ENCODE measurements around the gene CLK3. TPM values are rescaled to one million over a fixed set of nuclear protein-coding genes. Genes with fewer than 3 reads are reported as not detected.

Gene CLK3
- total and polyA plus RNA-seq, 2 of the 13 experiments (the other 11 are each of a cell fraction or from before 2014, with no cell fraction given) = 41.5 to 82.0 TPM

- TF ChIP-seq ONECUT2 (CRISPR knock-in tag; IDR thresholded peaks at IDR 0.05) = no peak
- TF ChIP-seq AFF4 (CRISPR knock-in tag; IDR thresholded peaks at IDR 0.05) = no peak
- no peak for TF ChIP-seq FOXO1 (CRISPR knock-in tag; IDR thresholded peaks at IDR 0.05)
- TF ChIP-seq PHB2 (IDR thresholded peaks at IDR 0.05; ENCODE audit: partially characterized antibody) = no peak
- no peak for TF ChIP-seq SMAD9 (CRISPR knock-in tag; IDR thresholded peaks at IDR 0.05)
- no peak for TF ChIP-seq AHR (CRISPR knock-in tag; IDR thresholded peaks at IDR 0.05)
Observed at GRCh38 chr15:74592222-74592621, 23.4 kb upstream of the CLK3 start (continued).

- BruUV-seq (replicated peaks) = no TSS peak
- Histone ChIP-seq H3K79me2 (ENCODE audit: insufficient read depth, low read length) (no peaks in the 10 kb centered on the region), H3K4me2 (ENCODE audit: low read depth, low read length) (no peak overlapping the region), H3K36me3 (replicated peaks in 1 of 2; ENCODE audit: control insufficient read depth in 1 of 2, insufficient read depth in 2 of 2, low read length in 2 of 2) (peaks cover 11 to 18% of the 10 kb centered on the region in 2 experiments; a peak in 3 of 5 replicates), H3K4me3 (replicated peaks in 1 of 3; ENCODE audit: insufficient read depth in 1 of 3, low read depth in 2 of 3, low read length in 3 of 3) (no peak overlapping the region), H3K9me3 (ENCODE audit: low read length) (no peaks in the 10 kb centered on the region), H3K9ac (ENCODE audit: insufficient read depth, low read depth, low read length) (no peak overlapping the region), H3K27me3 (ENCODE audit: control insufficient read depth in 1 of 2, insufficient read depth in 2 of 2, low read length in 2 of 2) (no peaks in the 10 kb centered on the region; a peak in 1 of 5 replicates), H3K27ac (ENCODE audit: extremely low read length, insufficient read depth, low read length) (peak overlapping the region; percentile 11), H4K20me1 (ENCODE audit: insufficient read depth, low read length) (no peaks in the 10 kb centered on the region), H3K4me1 (ENCODE audit: insufficient read depth, low read length) (peaks cover 22% of the 10 kb centered on the region), H2AFZ (ENCODE audit: low read length) (no peak overlapping the region)
- TF ChIP-seq MAX (IDR thresholded peaks at IDR 0.05) (peak; percentile 50; the same call in 1 of the 2 replicates), HNF4G (IDR thresholded peaks at IDR 0.05; ENCODE audit: borderline replicate concordance, low read depth, low read length) (0 out of 2 replicates have a peak, but pooled peaks have one; percentile 28), HNF4G (CRISPR knock-in tag; IDR thresholded peaks at IDR 0.05; ENCODE audit: borderline replicate concordance, low read depth) (no peak), ATF4 (CRISPR knock-in tag; IDR thresholded peaks at IDR 0.05) (no peak), ZNF687 (CRISPR knock-in tag; IDR thresholded peaks at IDR 0.05) (peak; percentile 56)
- ATAC-seq (peak; percentile 39), FAIRE-seq (no peak), DNase-seq (ENCODE audit: low spot score) (peak; percentile 32)
- WGBS (ENCODE audit: low lambda C conversion rate) = 40% methylated on average over 1 of the region's 7 CpGs
- CTCF ChIA-PET (ENCODE audit: low intra/inter-chr PET ratio, low total read pairs) = no interaction called here
- intact Hi-C loops (cut with micrococcal nuclease; ENCODE audit: unreplicated experiment) (no loop called here), in situ Hi-C loops (cut with HindIII; ENCODE audit: extremely low pct_ligation_motif_present, low pct_unique_long_range_greater_than_20kb) (no loop called here)
- POLR2A ChIA-PET = no interaction called here
Observed at GRCh38 chr15:74593122-74593521, 22.5 kb upstream of the CLK3 start.
